HG02571 (cell line): ENCODE results near the gene SPTB.

Experiments
- ATAC-seq: cut with Tn5 transposase; IDR thresholded peaks from one replicate; pipeline ENCODE4 v1.9.1; 2021; ENCODE audit warnings: mild to moderate bottlenecking, moderate library complexity; ENCODE audit not compliant: unreplicated experiment

SPTB gene

DNA sequence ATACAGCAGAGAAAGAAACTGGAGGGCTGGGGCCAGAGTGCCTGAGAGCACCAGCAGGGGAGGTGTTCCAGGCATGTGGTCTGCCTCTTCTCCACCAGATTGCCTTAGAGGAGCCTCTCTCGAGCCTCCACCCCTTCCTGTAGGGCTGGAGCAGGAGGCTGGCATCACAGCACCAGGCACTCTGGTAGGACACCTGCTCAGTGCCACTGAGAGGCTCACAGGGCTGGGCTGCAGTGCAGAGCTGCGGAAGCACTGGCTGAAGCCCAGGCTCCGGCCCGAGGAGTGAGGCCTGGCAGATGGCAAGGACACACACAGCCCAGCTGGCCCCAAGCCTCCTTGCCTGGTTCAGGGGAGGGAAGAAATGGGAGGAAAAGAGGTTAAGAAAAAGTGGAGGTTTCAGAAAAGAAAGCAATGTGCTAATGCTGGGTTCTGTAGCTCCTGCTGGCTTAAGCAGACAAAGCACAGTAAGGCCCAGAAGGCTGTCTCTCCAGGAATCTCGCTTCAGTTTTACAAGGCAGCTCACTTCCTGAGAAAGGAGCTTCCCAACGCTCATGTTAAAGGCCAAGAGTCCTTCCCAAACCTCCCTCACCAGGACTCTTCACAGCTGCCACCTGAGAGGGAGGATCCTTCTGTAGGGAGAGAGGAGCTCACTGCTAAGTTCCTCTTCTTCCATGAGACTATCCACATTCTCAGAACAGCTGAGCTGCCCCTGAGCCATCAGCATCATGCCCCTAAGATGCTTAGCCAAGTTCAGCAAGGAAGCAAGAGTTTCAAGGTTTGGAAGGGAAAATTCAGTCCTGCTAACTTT, 23.8 kb downstream of the SPTB start:
- ATAC-seq: no peak

GRCh38 chr14:64850369-64851137, 29.2 kb downstream of the SPTB start:
- no peak for ATAC-seq

- ATAC-seq: no peak
Observed at GRCh38 chr14:64849940-64850339, 29.8 kb downstream of the SPTB start.

DNA sequence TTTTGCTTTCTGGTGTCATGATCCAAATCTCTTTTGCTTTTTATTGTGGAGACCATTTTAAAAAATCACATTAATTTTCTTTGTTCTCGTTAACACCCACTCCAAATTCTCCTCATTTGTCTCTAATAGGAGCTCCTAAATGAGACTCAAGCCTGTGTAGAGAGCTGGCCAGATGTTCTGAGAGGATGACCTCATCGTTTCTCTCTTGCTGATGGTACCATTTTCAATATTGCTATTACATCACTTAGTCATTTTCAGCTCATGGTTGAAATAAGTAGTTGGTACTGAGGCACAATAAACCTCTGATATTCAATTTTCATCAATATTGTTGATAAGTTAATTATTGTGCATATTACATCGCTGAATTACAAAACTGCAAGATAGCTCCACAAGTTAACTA, 31.5 kb downstream of the SPTB start:
- no peak for ATAC-seq

GRCh38 chr14:64846319-64846718, 33.4 kb downstream of the SPTB start:
- ATAC-seq: no peak

DNA sequence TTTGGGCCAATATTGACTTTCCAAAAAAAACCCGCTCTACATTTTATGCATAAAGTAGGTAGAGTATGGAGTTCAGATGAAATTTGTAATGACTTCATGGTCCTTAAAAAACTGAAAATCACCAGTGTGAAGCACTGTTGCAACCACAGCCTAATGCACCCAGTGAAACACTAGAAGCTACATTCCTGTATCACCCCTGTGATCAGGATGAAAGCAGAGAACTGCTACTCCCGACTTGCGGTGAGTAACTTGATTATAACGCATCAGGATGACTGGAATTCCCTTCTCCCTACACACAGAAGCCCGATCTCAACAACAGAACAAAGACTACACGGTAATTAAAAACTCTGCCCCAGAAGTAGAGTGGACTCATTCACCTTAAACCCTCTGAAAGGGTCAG, 33.8 kb downstream of the SPTB start:
- ATAC-seq: no peak

- no peak for ATAC-seq
Observed at GRCh38 chr14:64844969-64845536, 34.7 kb downstream of the SPTB start.

GRCh38 chr14:64844272-64844671, 35.4 kb downstream of the SPTB start:
- no peak for ATAC-seq

- no peak for ATAC-seq
Observed at GRCh38 chr14:64843548-64843947, 36.2 kb downstream of the SPTB start.

- ATAC-seq: no peak
Observed at GRCh38 chr14:64841772-64842750, 37.6 kb downstream of the SPTB start.

- no peak for ATAC-seq
Observed at GRCh38 chr14:64841121-64841651, 38.5 kb downstream of the SPTB start.

- ATAC-seq: no peak
Observed at GRCh38 chr14:64838656-64839055, 41.1 kb downstream of the SPTB start.

DNA sequence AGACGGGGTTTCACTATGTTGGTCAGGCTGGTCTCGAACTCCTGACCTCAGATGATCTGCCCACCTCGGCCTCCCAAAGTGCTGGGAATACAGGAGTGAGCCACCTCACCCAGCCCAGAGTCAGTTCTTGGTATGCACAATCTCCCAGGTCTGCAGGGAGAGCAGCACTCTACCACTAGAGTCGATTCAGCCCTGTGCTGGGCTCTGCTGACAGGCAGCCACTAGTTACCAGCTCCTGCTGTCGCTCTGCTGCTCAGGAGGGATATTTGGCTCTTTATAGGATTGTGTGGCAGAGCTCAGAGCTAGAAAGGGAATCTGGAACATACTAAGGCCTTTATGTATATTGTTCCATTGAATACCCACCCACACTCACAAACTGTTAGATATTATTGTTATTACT, 44.3 kb downstream of the SPTB start:
- no peak for ATAC-seq

GRCh38 chr14:64834965-64835364, 44.7 kb downstream of the SPTB start:
- no peak for ATAC-seq

- no peak for ATAC-seq
Observed at GRCh38 chr14:64831419-64831818, 48.3 kb downstream of the SPTB start.

DNA sequence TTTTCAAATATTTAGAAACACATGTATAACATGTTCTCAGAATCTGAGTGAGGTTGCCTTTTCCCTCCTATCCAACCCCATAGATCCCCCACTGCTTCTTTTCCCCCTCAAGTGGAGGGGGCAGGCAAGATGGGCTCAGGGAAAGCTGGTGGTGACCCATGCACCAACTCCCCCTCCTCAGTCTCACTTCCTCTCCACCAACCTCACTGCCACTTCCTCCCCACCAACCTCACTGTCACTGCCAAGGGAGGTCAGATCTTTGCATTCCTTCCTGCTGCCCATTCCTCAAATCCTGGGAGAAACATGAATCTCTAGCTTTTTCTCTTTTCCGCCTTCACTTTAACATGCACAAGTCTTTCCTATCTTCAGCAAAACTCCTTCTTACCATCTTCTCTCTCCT, 48.7 kb downstream of the SPTB start:
- ATAC-seq: no peak

- no peak for ATAC-seq
Observed at GRCh38 chr14:64828071-64828470, 51.6 kb downstream of the SPTB start.

DNA sequence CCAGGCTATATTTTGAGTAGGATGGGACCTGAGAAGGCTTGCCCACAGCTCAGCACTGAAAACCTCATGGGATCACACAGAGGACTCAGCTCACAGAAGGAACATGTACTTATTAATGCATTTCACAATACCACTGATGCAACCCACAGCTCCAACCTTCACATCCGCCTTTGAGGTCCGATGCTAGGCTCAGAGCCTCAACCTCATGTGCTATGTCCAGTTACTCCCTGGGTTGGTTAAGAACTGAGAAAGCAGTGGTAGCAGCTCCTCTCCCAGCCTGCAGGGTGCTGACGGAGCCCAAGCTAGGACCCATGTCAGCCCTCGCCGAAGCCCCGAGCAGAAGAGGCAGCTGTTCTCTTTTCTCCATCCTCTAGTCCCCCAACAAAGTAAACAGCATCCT, 52.9 kb downstream of the SPTB start:
- no peak for ATAC-seq

DNA sequence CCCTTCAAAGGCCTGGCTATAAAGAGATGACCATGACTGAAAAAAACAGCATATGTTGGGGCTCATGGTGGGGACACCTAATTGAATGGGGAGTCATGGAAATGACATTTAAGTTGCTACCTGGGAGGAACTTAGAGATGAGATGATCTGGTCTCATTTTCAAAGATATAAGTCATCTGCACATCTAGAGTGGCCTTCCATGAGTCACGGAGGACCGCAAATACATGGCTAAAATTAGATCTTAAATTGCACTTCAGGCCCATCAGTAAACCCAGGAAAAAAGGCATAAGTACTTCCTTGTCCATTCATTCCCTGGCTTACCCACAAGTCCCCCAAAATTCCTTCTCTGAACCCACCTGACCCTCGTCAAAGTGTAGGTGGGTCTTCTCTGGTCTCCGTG, 53.4 kb downstream of the SPTB start:
- ATAC-seq: no peak

GRCh38 chr14:64825509-64825908, 54.2 kb downstream of the SPTB start:
- ATAC-seq: no peak

- ATAC-seq: no peak
Observed at GRCh38 chr14:64825006-64825405, 54.7 kb downstream of the SPTB start.
